HG03571 (cell line): Measurements from ENCODE around the gene LRRTM4.
"Not testable (repeated sequence)": the region's sequence is repeated elsewhere in the genome, so short reads cannot be mapped to it uniquely, and the experiment has no call there.

Experiments
- ATAC-seq: cut with Tn5 transposase; IDR thresholded peaks from one replicate; pipeline ENCODE4 v1.9.1; 2021; ENCODE audit not compliant: unreplicated experiment

LRRTM4 gene

GRCh38 chr2:76781313-76781712 is 740.9 kb downstream of the LRRTM4 start:
- ATAC-seq, result not testable (repeated sequence)

- ATAC-seq, result no peak
These were observed 758.9 kb downstream of the LRRTM4 start for GRCh38 chr2:76763276-76763675.

- ATAC-seq, result no peak
These were observed 761.8 kb downstream of the LRRTM4 start for GRCh38 chr2:76760367-76760704.

GRCh38 chr2:76759634-76760366 is 762.4 kb downstream of the LRRTM4 start:
- no peak for ATAC-seq

GRCh38 chr2:76752506-76752905 is 769.7 kb downstream of the LRRTM4 start:
- ATAC-seq, result no peak

- ATAC-seq, result no peak
These were observed 772.3 kb downstream of the LRRTM4 start for GRCh38 chr2:76749858-76750257.

GRCh38 chr2:76748581-76749296 is 773.4 kb downstream of the LRRTM4 start:
- no peak for ATAC-seq

- ATAC-seq, result no peak
These were observed 776.6 kb downstream of the LRRTM4 start for GRCh38 chr2:76745605-76746004.

- ATAC-seq, result no peak
These were observed 784.6 kb downstream of the LRRTM4 start for GRCh38 chr2:76737607-76738006.

- no peak for ATAC-seq
These were observed 788.4 kb downstream of the LRRTM4 start for GRCh38 chr2:76733736-76734135.

GRCh38 chr2:76731157-76731556 is 791.0 kb downstream of the LRRTM4 start:
- no peak for ATAC-seq

- ATAC-seq, result no peak
These were observed 792.2 kb downstream of the LRRTM4 start for GRCh38 chr2:76730021-76730420.

- no peak for ATAC-seq
These were observed 801.0 kb downstream of the LRRTM4 start for GRCh38 chr2:76721226-76721625.

GRCh38 chr2:76713312-76713711 is 808.9 kb downstream of the LRRTM4 start:
- no peak for ATAC-seq

- no peak for ATAC-seq
These were observed 810.7 kb downstream of the LRRTM4 start for GRCh38 chr2:76711490-76711889.

GRCh38 chr2:76700894-76701293 is 821.3 kb downstream of the LRRTM4 start:
- ATAC-seq, result no peak

- not testable (repeated sequence) for ATAC-seq
These were observed 824.0 kb downstream of the LRRTM4 start for GRCh38 chr2:76697998-76698713.
